ENCODE data around the gene LDAH.

DNA sequence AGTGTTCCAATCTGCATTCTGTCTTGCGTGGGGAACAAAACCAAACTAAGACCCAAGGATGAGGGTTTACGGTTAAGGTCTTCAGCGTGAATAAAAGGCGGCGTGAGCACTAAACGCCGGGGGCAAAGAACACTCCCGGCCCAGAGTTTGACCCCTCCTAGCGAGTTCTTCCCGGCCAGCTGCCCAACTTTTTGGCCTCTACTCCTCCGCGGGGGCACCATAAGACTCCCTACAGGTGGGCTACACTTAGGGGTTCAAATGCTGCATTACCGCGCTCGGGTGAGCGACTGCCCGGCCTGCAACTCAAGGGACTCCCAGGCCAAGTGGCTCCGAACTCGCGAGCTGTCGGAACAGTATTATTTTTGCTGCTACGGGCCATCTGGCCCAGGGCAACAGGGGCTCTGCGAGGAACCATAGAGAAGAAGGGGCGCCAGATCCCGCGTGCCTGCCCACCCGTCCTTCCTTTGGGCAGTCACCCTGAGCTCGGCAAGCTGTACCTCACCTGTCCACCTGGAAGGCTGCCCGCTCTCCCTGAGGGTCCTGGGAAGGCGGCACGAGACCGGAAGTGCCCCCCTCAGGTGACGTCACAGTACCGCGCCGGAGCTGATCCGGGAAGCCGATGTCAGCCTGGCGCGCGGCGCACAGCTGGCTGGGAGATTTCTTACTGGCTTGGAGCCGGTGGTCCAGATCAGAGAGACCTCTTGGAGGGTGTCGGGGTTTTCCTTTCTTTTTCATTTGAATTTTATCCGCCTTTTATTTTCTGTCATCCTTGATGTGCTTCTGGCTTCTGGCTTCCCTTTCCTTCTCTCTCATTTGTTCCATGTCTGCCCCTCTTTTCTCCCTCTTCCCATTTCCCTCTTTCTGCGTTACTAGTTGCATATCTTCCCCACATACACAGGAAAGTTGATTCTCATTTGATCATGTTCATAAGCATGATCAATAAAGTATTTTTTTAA, at the start of gene LDAH:
- no peak for TF ChIP-seq CTCF (IDR thresholded peaks at IDR 0.05)
- TF ChIP-seq POLR2AphosphoS5 (IDR thresholded peaks at IDR 0.05): peak; percentile 83 to 87 (median 85)
- TF ChIP-seq POLR2A (IDR thresholded peaks at IDR 0.05): peak; percentile 61
